GM10266 (cell line): ENCODE measurements around the gene SLC24A4.
A peak's percentile ranks its signal among the peaks of the same experiment; 100 is the strongest.
"Not testable (repeated sequence)": the region's sequence is repeated elsewhere in the genome, so short reads cannot be mapped to it uniquely, and the experiment has no call there.

Experiments used
- DNase-seq: peaks from one replicate; pipeline ENCODE4 v3.0.0; 2012; ENCODE audit errors: extremely low spot score
- CTCF ChIP-seq: IDR thresholded peaks from 2 replicates; pipeline ENCODE4 v1.5.1; 2012; ENCODE audit warnings: mild to moderate bottlenecking, low read depth; ENCODE audit not compliant: control insufficient read depth, insufficient read depth; ENCODE audit errors: missing control alignments

Gene SLC24A4

GRCh38 chr14:92528486-92529100, 205.6 kb downstream of the SLC24A4 start:
- TF ChIP-seq CTCF = no peak
- no peak for DNase-seq

GRCh38 chr14:92529903-92530302, 206.9 kb downstream of the SLC24A4 start:
- DNase-seq = no peak
- TF ChIP-seq CTCF = no peak

- no peak for TF ChIP-seq CTCF
- no peak for DNase-seq
These were observed 208.3 kb downstream of the SLC24A4 start for GRCh38 chr14:92531106-92531873.

GRCh38 chr14:92532490-92533163, 209.7 kb downstream of the SLC24A4 start:
- TF ChIP-seq CTCF = no peak
- no peak for DNase-seq

GRCh38 chr14:92534932-92535643, 212.1 kb downstream of the SLC24A4 start:
- no peak for TF ChIP-seq CTCF
- DNase-seq = no peak

- DNase-seq = not testable (repeated sequence)
These were observed 213.3 kb downstream of the SLC24A4 start for GRCh38 chr14:92536231-92536630.

- TF ChIP-seq CTCF = no peak
- peak; percentile 56 for DNase-seq
These were observed 215.5 kb downstream of the SLC24A4 start for GRCh38 chr14:92538412-92538985.
